SK-N-MC (cell line): ENCODE measurements around the gene OLFML2A.
"Not testable (repeated sequence)": the region's sequence is repeated elsewhere in the genome, so short reads cannot be mapped to it uniquely, and the experiment has no call there.

Source experiments
- DNase-seq: peaks from one replicate; pipeline ENCODE4 v3.0.0-alpha.2; 2011; ENCODE audit warnings: low read depth, low spot score
- H3K27ac ChIP-seq: fragments of 200-600 bp; sonication (generic); 2 replicates; pipeline ENCODE4 v1.5.1; 2016; ENCODE audit warnings: mixed run types
- H3K36me3 ChIP-seq: fragments of 200-600 bp; sonication (generic); 2 replicates; pipeline ENCODE4 v1.6.1; 2017; ENCODE audit warnings: antibody characterized with exemption, low read length, mixed read lengths; ENCODE audit not compliant: insufficient read depth
- H3K4me3 ChIP-seq: fragments of 200-600 bp; sonication (generic); 2 replicates; pipeline ENCODE4 v1.5.1; 2016
- H3K9ac ChIP-seq: fragments of 200-600 bp; sonication (generic); 2 replicates; pipeline ENCODE4 v1.8.0; 2017; ENCODE audit warnings: mixed run types, mixed read lengths; ENCODE audit not compliant: insufficient read length
- H3K9me3 ChIP-seq: fragments of 200-600 bp; sonication (generic); 2 replicates; pipeline ENCODE4 v1.6.1; 2017; ENCODE audit warnings: low read depth, mild to moderate bottlenecking, antibody characterized with exemption, low read length, moderate library complexity, mixed read lengths
- EZH2 ChIP-seq: fragments of 200-600 bp; sonication (generic); IDR thresholded peaks from one replicate; pipeline ENCODE4 v1.6.1; 2017; ENCODE audit warnings: antibody characterized with exemption
- FOXP2 ChIP-seq: optimal IDR thresholded peaks from 2 replicates; pipeline ENCODE3; 2011; ENCODE audit warnings: mild to moderate bottlenecking, moderate library complexity; ENCODE audit not compliant: insufficient read depth; ENCODE audit errors: extremely low read length, control extremely low read depth
- POLR2AphosphoS5 ChIP-seq: IDR thresholded peaks from 2 replicates; pipeline ENCODE4 v1.6.1; 2012; ENCODE audit warnings: mild to moderate bottlenecking, low read depth, low read length, borderline replicate concordance

The OLFML2A gene

GRCh38 chr9:124776954-124777648, at the start of gene OLFML2A:
TSS of gene OLFML2A (plus strand) at chr9:124777133. CDS start at chr9:124777271, 138 bp downstream.
- peak within 1 kb of the TSS; percentile 83 for H3K4me3 ChIP-seq
- H3K27ac ChIP-seq, result no peak within 1 kb of the TSS
- no peaks in the 10 kb centered on the region for H3K36me3 ChIP-seq
- peak within 1 kb of the TSS; percentile 55 for H3K9ac ChIP-seq
- TF ChIP-seq EZH2 (no peak), POLR2AphosphoS5 (no peak), FOXP2 (no peak)
- no peak for DNase-seq
- no peaks in the 10 kb centered on the region for H3K9me3 ChIP-seq

- no peak for DNase-seq
- no peaks in the 10 kb centered on the region for H3K36me3 ChIP-seq
- no peak overlapping the region for H3K4me3 ChIP-seq
Measured at GRCh38 chr9:124730772-124731171, 46.2 kb upstream of the OLFML2A start.

GRCh38 chr9:124733964-124734740, 42.8 kb upstream of the OLFML2A start:
- H3K27ac ChIP-seq, result no peak overlapping the region
- H3K36me3 ChIP-seq, result no peaks in the 10 kb centered on the region
- H3K9me3 ChIP-seq, result no peaks in the 10 kb centered on the region
- no peak overlapping the region for H3K9ac ChIP-seq
- no peak for DNase-seq
- no peak overlapping the region for H3K4me3 ChIP-seq
- TF ChIP-seq POLR2AphosphoS5, result no peak

More at GRCh38 chr9:124730772-124731171, 46.2 kb upstream of the OLFML2A start:
- no peak overlapping the region for H3K27ac ChIP-seq
- H3K9ac ChIP-seq, result no peak overlapping the region
- no peaks in the 10 kb centered on the region for H3K9me3 ChIP-seq
- TF ChIP-seq EZH2 (no peak), POLR2AphosphoS5 (no peak), FOXP2 (no peak)

GRCh38 chr9:124734741-124735083, 42.2 kb upstream of the OLFML2A start:
- H3K27ac ChIP-seq, H3K36me3 ChIP-seq, DNase-seq, H3K9me3 ChIP-seq, H3K4me3 ChIP-seq, H3K9ac ChIP-seq: not testable (repeated sequence)

DNA sequence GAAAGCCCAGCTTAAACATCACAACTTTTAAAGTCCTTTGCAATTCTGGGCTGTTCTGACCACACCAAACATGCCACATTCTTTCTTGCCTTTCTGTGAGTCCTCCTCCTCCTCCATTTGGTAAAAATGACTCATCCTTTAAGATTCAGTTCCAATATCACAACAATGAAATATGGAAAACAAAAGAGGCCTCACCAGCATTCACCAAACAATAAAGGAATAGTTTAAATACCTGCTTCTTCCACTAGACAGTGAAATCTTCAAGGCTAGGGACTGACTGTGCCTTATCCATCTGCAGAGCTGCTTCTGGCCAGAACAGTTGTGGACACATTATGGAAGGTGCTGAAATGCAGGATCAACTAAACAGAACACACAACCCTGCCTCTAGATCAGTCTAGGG, 41.8 kb upstream of the OLFML2A start:
- Histone ChIP-seq H3K27ac (no peak overlapping the region), H3K36me3 (no peaks in the 10 kb centered on the region), H3K4me3 (no peak overlapping the region), H3K9me3 (no peaks in the 10 kb centered on the region), H3K9ac (no peak overlapping the region)
- TF ChIP-seq POLR2AphosphoS5 (no peak), EZH2 (no peak), FOXP2 (no peak)
- no peak for DNase-seq

- not testable (repeated sequence) for DNase-seq, H3K9me3 ChIP-seq, H3K36me3 ChIP-seq, H3K9ac ChIP-seq, H3K4me3 ChIP-seq, H3K27ac ChIP-seq
Measured at GRCh38 chr9:124738075-124738474, 38.9 kb upstream of the OLFML2A start.

DNA sequence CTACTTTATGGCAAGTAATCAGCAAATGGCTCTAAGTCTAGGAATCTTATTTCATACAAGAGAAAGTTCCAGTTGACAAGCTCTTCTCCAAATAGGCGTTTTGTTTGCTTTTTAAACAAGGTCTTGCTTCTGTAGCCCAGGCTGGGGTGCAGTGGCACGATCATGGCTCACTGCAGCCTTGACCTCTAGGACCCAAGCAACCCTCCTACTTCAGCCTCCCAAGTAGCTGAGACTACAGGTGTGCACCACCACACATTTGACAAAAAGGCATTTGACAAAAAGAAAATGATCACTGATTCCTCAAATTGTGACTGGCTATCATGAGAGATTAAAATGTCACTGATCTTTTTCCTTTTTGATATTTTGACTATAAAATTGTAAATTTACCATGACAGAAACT, 37.6 kb upstream of the OLFML2A start:
- no peak overlapping the region for H3K9ac ChIP-seq

GRCh38 chr9:124741149-124741548, 35.8 kb upstream of the OLFML2A start:
- Histone ChIP-seq H3K9me3 (no peaks in the 10 kb centered on the region), H3K36me3 (no peaks in the 10 kb centered on the region), H3K9ac (no peak overlapping the region), H3K4me3 (no peak overlapping the region), H3K27ac (no peak overlapping the region)
- TF ChIP-seq FOXP2 (no peak), EZH2 (no peak), POLR2AphosphoS5 (no peak)
- DNase-seq, result no peak

More for the DNA sequence above, 37.6 kb upstream of the OLFML2A start:
- H3K27ac ChIP-seq, result no peak overlapping the region
- no peak overlapping the region for H3K4me3 ChIP-seq
- no peaks in the 10 kb centered on the region for H3K9me3 ChIP-seq
- DNase-seq, result no peak
- TF ChIP-seq POLR2AphosphoS5 (no peak), FOXP2 (no peak), EZH2 (no peak)
- H3K36me3 ChIP-seq, result no peaks in the 10 kb centered on the region

GRCh38 chr9:124741662-124742061, 35.3 kb upstream of the OLFML2A start:
- Histone ChIP-seq H3K9ac (no peak overlapping the region), H3K36me3 (no peaks in the 10 kb centered on the region), H3K27ac (no peak overlapping the region), H3K4me3 (no peak overlapping the region), H3K9me3 (no peaks in the 10 kb centered on the region)
- TF ChIP-seq EZH2 (no peak), FOXP2 (no peak), POLR2AphosphoS5 (no peak)
- DNase-seq, result no peak
